TTC549 (cell line): Measurements from ENCODE around the gene C21orf91.

ENCODE experiments used
- FAIRE-seq: peaks from 2 replicates; lab custom pipeline; 2012; peaks lifted over from hg19 to GRCh38; lab: Jason Lieb, UNC

C21orf91 gene

DNA sequence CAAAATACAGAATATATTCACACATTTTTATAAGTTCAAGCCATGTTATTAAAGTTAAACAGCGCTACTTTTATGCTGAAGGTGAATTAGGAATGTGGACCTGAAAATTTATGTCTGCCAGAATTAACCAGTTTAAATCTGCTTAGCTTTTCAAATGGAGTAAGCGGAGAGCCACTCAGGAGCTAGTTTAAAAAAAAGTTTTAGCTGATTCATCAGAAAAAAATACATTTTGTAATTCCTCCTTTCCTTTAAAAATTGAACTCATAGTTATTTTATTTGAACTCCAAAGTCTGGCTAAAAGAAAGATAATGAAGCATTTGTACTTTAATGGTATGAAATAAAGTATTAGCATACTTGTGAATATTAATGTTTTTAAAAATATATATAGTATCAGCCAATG lies 21.2 kb downstream of the C21orf91 start:
- no peak for FAIRE-seq

- no peak for FAIRE-seq
Measured at GRCh38 chr21:17796503-17796902, 22.7 kb downstream of the C21orf91 start.

DNA sequence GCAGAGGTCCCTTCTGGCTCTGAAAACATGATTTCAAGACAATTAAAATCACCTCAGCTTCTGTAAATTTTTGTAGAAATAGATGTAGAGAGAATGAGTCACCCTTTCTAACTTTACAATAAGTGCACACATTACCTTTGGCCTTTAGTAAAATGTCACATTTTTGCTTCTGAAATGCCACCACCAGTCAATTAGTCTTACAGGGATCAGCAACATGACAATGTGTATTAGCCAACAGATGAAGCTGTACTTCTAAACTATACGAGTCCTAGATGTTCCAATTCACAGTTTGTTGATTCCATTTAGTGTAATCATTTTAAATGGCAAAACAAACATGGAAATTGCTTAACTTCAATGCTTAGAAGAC lies 23.1 kb downstream of the C21orf91 start:
- no peak for FAIRE-seq

- no peak for FAIRE-seq
Measured at GRCh38 chr21:17795146-17796036, 23.8 kb downstream of the C21orf91 start.

GRCh38 chr21:17794518-17795145 lies 24.5 kb downstream of the C21orf91 start:
- no peak for FAIRE-seq

DNA sequence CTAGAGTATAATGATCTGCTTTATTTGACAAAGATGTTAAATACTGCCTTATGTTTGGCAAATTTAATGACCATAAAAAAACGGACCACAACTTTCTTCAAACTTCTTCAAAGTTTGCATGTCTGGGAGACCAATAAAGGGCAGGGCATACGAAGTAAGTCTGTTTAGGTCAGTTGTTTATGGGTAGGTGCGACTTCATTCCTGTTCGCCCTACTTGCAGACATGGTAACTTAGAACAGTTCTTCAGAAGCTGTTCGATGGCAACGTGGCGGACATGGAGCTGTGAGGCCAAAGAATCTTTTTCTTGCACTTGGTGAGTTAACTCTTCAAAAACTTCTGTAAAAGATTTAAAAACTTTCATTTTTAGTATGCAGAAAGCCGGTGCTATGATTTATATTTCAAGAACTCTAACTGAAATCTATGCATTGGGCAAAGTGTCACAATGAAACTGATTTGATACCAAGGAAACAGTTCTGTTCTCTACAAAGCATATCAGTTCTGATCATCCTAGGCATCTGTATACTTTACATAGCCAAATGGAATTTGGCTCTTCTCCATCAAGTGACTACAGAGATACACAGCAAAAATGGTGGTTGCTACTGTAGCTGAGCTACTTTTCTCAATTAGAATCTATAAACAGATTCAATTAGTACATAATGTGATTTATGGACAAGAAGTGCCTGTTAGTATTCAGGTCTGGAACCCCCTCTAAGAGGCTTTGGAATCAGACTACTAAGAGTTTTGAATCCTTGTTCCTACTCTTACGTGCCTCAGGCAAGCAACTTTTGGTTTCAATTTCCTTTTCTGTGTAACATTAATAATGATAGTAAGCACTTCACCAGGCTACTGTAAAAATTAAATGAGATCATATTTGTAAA lies 25.7 kb downstream of the C21orf91 start:
- no peak for FAIRE-seq

DNA sequence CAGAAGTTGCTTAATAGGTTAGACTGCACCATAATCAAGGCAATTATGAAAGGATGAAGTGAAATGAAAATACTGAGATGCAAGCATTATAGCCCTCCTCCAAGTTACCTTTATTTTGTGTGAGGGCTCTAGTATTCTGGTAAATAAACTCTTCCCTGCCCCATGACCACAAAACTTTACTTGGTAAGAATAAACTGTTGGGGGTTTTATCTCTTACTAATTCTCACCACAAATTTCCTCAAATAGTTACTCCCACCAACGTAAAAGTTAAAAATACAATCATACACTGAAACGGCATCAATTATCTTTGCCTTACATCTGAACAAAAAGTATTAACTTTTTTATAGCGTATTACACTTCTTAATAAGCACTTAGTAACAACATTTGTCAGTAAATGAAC lies 29.5 kb downstream of the C21orf91 start:
- no peak for FAIRE-seq

DNA sequence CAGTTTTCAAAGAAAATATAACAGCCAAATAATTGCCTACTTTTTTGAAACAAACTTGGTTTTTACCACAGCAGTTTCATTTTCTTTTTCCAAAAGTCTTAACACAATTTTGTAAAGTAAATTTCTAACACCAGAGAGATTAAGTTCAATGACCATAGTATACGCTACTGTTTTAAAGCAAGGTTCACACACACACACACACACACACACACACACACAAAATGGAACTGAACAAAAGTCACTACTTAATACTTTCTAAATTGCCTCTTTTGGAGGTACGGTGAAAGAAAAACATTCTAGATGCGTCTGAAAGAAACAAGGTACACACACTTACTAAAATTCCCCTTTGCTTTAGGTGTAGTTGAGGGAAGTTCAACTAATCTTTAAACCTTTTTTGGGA lies 30.1 kb downstream of the C21orf91 start:
- no peak for FAIRE-seq

DNA sequence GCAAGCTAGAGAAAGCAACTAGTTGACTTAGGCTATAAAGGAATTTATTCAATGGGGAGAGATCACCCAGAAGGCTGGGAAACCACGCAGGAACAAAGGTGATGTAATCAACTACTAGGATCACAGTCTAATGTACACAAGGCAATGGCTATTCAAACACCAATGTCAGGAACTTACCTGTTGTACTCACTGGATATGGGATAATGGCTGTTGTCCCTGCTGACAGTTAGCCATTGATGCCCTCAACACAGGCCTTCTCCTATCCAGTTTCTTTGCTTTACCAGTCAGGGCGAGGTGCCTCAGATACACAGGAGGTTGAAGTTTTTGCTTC lies 32.3 kb downstream of the C21orf91 start:
- no peak for FAIRE-seq

DNA sequence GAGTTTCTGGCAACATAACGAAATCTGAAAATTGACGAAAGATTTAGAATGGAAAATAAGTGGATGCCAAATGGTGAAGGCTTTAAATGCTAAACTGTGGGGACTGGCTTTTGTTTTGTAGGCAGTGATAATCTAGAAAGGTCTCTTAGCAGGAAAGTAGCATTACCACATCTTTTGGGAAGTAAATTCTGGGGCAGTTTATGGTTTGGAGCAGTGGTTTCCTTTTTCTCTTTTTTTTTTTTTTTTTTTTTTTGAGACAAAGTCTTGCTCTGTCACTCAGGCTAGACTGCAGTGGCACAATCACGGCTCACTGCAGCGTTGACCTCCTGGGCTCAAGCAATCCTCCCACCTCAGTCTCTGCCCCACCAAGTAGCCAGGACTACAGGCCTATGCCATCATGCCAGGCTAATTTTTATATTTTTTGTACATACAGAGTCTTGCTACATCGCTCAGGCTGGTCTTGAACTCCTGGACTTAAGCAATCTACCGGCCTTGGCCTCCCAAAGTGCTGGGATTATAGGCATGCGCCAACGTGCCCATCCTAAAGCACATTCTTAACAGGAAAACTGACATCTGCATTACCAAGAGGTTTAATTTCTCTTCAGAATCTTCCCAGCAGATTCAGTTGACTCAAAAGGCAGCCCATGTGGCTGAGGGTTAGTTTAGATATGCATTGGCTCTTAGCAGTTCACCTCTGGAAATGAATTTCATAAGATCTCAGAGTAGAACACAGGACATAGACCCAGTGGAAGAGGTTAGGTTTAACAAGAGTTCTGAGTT lies 32.9 kb downstream of the C21orf91 start:
- FAIRE-seq, result no peak

- no peak for FAIRE-seq
Measured at GRCh38 chr21:17785403-17785788, 33.8 kb downstream of the C21orf91 start.

- no peak for FAIRE-seq
Measured at GRCh38 chr21:17784604-17785402, 34.4 kb downstream of the C21orf91 start.

GRCh38 chr21:17784180-17784598 lies 35.0 kb downstream of the C21orf91 start:
- no peak for FAIRE-seq

GRCh38 chr21:17783481-17784179 lies 35.5 kb downstream of the C21orf91 start:
- FAIRE-seq, result no peak

- FAIRE-seq, result no peak
Measured at GRCh38 chr21:17783003-17783402, 36.2 kb downstream of the C21orf91 start.

- no peak for FAIRE-seq
Measured at GRCh38 chr21:17782051-17782450, 37.1 kb downstream of the C21orf91 start.

DNA sequence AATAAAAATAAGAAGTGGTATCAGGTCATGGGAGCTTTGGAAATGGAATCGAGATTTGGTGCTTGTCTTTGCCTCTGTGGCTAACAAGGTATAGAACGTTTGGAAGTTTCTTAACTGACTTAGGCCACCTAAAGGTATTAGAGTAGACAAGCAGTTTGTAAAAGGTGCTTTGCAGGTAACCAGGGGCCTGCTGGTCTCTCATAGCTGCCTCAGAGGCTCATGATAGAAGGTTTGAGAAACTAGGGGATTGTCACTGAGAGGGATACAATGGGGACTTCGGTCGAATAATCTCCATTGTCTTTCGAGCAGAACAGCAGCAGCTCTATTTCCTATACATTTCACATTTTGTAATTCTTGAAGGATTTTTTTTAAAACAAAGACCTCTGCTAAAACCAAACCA lies 37.6 kb downstream of the C21orf91 start:
- no peak for FAIRE-seq

- FAIRE-seq, result no peak
Measured at GRCh38 chr21:17780539-17780938, 38.6 kb downstream of the C21orf91 start.

GRCh38 chr21:17779980-17780379 lies 39.2 kb downstream of the C21orf91 start:
- no peak for FAIRE-seq

DNA sequence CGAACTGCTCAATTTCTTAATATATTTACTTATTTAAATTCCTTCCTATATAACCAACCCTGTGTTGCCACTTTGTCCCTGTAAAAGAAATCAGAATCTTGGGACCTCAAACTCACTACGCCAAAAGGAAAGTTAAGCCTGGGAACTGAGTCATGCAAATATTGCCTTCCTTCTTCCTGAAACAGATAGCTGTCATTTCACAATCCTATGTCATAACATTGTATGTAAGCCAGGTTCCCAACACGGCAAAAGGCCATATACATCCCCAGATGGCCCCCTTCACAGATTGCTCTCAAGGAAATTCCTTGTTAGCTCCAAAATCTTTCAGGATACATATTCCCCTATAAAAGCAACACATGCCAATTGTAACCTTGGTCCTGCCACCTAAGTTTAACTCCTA lies 39.7 kb downstream of the C21orf91 start:
- FAIRE-seq, result no peak
